Measurements from ENCODE around the gene MYT1.
"Not testable (repeated sequence)": the region's sequence is repeated elsewhere in the genome, so short reads cannot be mapped to it uniquely, and the experiment has no call there.

DNA sequence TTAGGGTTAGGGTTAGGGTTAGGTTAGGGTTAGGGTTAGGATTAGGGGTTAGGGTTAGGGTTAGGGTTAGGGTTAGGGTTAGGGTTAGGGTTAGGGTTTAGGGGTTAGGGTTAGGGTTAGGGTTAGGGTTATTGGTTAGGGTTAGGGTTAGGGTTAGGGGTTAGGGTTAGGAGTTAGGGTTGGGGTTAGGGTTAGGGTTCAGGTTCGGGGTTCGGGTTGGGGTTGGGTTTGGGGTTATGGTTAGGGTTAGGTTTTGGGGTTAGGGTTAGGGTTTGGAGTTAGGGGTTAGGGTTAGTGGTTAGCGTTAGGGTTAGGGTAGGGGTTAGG is 123.0 kb downstream of the MYT1 start:
- TF ChIP-seq CTCF (IDR thresholded peaks at IDR 0.05; ENCODE audit: poor library complexity); EZH2phosphoT487 (IDR thresholded peaks at IDR 0.05; ENCODE audit: low read depth, severe bottlenecking, unreplicated experiment): not testable (repeated sequence)

Data from hepatocyte (in vitro differentiated cells).